HepG2 (cell line): ENCODE data around the gene SIGLECL1.

ENCODE experiments used
- GATAD2A ChIP-seq: IDR thresholded peaks from 2 replicates; pipeline ENCODE4 v1.6.1; 2016
- HNRNPUL1 ChIP-seq: fragments of 200-400 bp; formaldehyde crosslinking; IDR thresholded peaks from 2 replicates; pipeline ENCODE4 v1.6.1; 2017; ENCODE audit warnings: low read depth, mild to moderate bottlenecking, low read length, moderate library complexity
- JUND ChIP-seq: sonication (generic); formaldehyde crosslinking; IDR thresholded peaks from 2 replicates; pipeline ENCODE4 v1.8.0; 2022; ENCODE audit warnings: mild to moderate bottlenecking, missing genetic modification reagents
- KLF16 ChIP-seq, 2 experiments: sonication (generic) in 1 of 2; formaldehyde crosslinking in 1 of 2; IDR thresholded peaks; 2 replicates each; pipeline versions ENCODE4 v1.6.1 to v1.8.0; 2016 to 2023; ENCODE audit warnings: missing genetic modification reagents in 2 of 2, missing compliant biosample characterization in 1 of 2
- NFRKB ChIP-seq: fragments of 450-650 bp; IDR thresholded peaks from 2 replicates; pipeline ENCODE4 v1.6.1; 2017
- REST ChIP-seq, 2 experiments: IDR thresholded peaks; 2 replicates each; pipeline ENCODE4 v1.6.1; 2011 to 2012; ENCODE audit warnings: low read length in 2 of 2, borderline replicate concordance in 1 of 2, low read depth in 1 of 2, mild to moderate bottlenecking in 1 of 2, moderate library complexity in 1 of 2
- ZKSCAN8 ChIP-seq: IDR thresholded peaks from 2 replicates; pipeline ENCODE4 v1.6.1; 2016; ENCODE audit warnings: borderline replicate concordance, missing genetic modification reagents, missing compliant biosample characterization
- TF ChIP-seq, protein P1 (sequence below): sonication (generic); formaldehyde crosslinking; IDR thresholded peaks from 2 replicates; pipeline ENCODE4 v1.5.0; 2020; ENCODE audit warnings: mild to moderate bottlenecking, missing genetic modification reagents, moderate library complexity

DNA sequence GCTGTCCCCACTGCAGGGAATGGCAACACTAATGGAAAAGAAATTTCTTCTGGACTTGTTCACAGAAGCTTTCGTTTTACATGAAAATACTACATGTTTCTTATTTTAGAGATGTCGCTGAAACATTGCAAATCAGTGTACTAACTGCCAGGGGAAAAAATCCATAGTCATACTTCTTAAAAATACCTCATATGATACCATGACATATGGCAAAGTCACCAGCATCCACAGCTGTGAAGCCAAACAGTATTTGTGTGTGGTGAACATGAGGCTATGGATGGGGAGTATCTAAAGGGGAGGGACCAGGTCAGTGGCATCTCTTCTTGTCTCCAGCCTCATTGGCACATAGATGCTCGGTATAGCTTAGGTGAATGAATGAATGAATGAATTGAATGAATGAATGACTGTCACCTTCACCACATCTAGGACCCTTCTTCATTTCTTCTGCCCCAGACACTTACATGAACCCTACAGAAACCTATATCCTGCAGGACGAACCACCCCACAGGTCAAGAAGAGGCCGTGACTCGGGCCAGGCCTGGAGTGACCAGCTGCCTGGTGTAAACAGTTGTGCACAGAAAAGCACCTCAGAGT lies 40.6 kb upstream of the SIGLECL1 start:
- TF ChIP-seq JUND (no peak), KLF16 (CRISPR knock-in tag; IDR thresholded peaks at IDR 0.05) (no peak), HNRNPUL1 (no peak), REST (IDR thresholded peaks at IDR 0.05; ENCODE audit: borderline replicate concordance in 1 of 2, low read depth in 1 of 2, low read length in 2 of 2) (no peak), ZKSCAN8 (no peak), NFRKB (no peak), GATAD2A (CRISPR knock-in tag) (no peak)
- TF ChIP-seq, protein P1, sequence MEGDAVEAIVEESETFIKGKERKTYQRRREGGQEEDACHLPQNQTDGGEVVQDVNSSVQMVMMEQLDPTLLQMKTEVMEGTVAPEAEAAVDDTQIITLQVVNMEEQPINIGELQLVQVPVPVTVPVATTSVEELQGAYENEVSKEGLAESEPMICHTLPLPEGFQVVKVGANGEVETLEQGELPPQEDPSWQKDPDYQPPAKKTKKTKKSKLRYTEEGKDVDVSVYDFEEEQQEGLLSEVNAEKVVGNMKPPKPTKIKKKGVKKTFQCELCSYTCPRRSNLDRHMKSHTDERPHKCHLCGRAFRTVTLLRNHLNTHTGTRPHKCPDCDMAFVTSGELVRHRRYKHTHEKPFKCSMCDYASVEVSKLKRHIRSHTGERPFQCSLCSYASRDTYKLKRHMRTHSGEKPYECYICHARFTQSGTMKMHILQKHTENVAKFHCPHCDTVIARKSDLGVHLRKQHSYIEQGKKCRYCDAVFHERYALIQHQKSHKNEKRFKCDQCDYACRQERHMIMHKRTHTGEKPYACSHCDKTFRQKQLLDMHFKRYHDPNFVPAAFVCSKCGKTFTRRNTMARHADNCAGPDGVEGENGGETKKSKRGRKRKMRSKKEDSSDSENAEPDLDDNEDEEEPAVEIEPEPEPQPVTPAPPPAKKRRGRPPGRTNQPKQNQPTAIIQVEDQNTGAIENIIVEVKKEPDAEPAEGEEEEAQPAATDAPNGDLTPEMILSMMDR (CRISPR knock-in tag): no peak
